Measurements from ENCODE around the gene ANKRD40CL.

Gene ANKRD40CL

GRCh38 chr17:50790618-50791017 lies 23.3 kb upstream of the ANKRD40CL start:
- no peak for DNase-seq (ENCODE audit: extremely low read depth, low read depth)
- no peak for TF ChIP-seq CTCF (IDR thresholded peaks at IDR 0.05; ENCODE audit: low read depth, low read length, missing control alignments)
- H3K4me3 ChIP-seq (replicated peaks; ENCODE audit: low read depth, low read length), result no peak overlapping the region

- no peak for DNase-seq (ENCODE audit: extremely low read depth, low read depth)
- no peak for TF ChIP-seq CTCF (IDR thresholded peaks at IDR 0.05; ENCODE audit: low read depth, low read length, missing control alignments)
Observed at GRCh38 chr17:50787106-50787505, 19.8 kb upstream of the ANKRD40CL start.

GRCh38 chr17:50785946-50786570 lies 18.7 kb upstream of the ANKRD40CL start:
- no peak overlapping the region for H3K4me3 ChIP-seq (replicated peaks; ENCODE audit: low read depth, low read length)
- TF ChIP-seq CTCF (IDR thresholded peaks at IDR 0.05; ENCODE audit: low read depth, low read length, missing control alignments), result no peak
- no peak for DNase-seq (ENCODE audit: extremely low read depth, low read depth)

More at GRCh38 chr17:50787106-50787505, 19.8 kb upstream of the ANKRD40CL start:
- no peak overlapping the region for H3K4me3 ChIP-seq (replicated peaks; ENCODE audit: low read depth, low read length)

- TF ChIP-seq CTCF (IDR thresholded peaks at IDR 0.05; ENCODE audit: low read depth, low read length, missing control alignments), result no peak
- no peak overlapping the region for H3K4me3 ChIP-seq (replicated peaks; ENCODE audit: low read depth, low read length)
- no peak for DNase-seq (ENCODE audit: extremely low read depth, low read depth)
Observed at GRCh38 chr17:50785126-50785525, 17.8 kb upstream of the ANKRD40CL start.

GRCh38 chr17:50783905-50784304 lies 16.6 kb upstream of the ANKRD40CL start:
- no peak for DNase-seq (ENCODE audit: extremely low read depth, low read depth)
- no peak overlapping the region for H3K4me3 ChIP-seq (replicated peaks; ENCODE audit: low read depth, low read length)
- TF ChIP-seq CTCF (IDR thresholded peaks at IDR 0.05; ENCODE audit: low read depth, low read length, missing control alignments), result no peak

- DNase-seq (ENCODE audit: extremely low read depth, low read depth), result peak; percentile 69
- no peak overlapping the region for H3K4me3 ChIP-seq (replicated peaks; ENCODE audit: low read depth, low read length)
- peak; percentile 98 for TF ChIP-seq CTCF (IDR thresholded peaks at IDR 0.05; ENCODE audit: low read depth, low read length, missing control alignments)
Observed at GRCh38 chr17:50783193-50783660, 15.9 kb upstream of the ANKRD40CL start.

- peak overlapping the region; percentile 20; the same call in 1 of the 2 replicates for H3K4me3 ChIP-seq (replicated peaks; ENCODE audit: low read depth, low read length)
- no peak for DNase-seq (ENCODE audit: extremely low read depth, low read depth)
Observed at GRCh38 chr17:50781167-50781566, 13.8 kb upstream of the ANKRD40CL start.

More at GRCh38 chr17:50781167-50781566, 13.8 kb upstream of the ANKRD40CL start:
- no peak for TF ChIP-seq CTCF (IDR thresholded peaks at IDR 0.05; ENCODE audit: low read depth, low read length, missing control alignments)

All from HFF-Myc (cell line).